NCI-H1436 treated with DMSO at 0.1 percent for 48 hours (cell line): ENCODE results near the gene CPNE4.
A peak's percentile ranks its signal among the peaks of the same experiment; 100 is the strongest.

Experiments
- DNase-seq: peaks from one replicate; lab custom pipeline; 2025; lab: John Stamatoyannopoulos, UW

CPNE4 gene

DNA sequence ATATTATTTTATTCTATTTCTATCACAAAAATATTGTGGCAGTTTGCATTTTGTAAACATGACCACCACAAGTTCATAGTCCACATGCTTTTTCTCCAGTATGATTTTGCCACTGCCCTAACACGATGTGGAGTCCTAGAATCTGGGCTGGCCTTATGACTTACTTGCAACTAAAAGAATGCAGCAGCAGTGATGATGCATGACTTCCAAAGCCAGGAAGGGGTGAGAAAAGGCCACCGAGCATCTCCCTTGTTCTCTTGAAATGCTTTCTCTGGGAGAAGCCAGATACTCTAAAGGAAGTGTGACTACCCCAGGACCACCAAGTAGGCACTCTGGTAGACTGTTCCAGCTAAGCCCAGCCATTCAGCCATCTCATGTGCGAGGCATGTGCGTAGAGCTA lies 340.4 kb downstream of the CPNE4 start:
- no peak for DNase-seq

- DNase-seq = no peak
These were observed 342.5 kb downstream of the CPNE4 start for GRCh38 chr3:131692356-131692755.

DNA sequence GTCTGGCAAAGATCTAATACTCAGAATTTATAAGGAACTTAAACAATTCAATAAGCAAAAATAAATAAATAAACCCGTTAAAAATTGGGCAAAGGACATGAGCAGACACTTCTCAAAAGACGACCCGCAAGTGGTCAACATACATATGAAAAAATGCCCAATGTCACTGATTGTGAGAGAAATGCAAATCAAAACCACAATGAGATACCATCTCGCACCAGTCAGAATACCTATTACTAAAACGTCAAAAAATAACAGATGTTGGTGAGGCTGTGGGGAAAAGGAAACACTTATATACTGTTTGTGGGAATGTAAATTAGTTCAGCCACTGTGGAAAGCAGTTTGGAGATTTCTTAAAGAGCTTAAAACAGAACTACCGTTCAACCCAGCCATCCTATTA lies 344.0 kb downstream of the CPNE4 start:
- DNase-seq = no peak

DNA sequence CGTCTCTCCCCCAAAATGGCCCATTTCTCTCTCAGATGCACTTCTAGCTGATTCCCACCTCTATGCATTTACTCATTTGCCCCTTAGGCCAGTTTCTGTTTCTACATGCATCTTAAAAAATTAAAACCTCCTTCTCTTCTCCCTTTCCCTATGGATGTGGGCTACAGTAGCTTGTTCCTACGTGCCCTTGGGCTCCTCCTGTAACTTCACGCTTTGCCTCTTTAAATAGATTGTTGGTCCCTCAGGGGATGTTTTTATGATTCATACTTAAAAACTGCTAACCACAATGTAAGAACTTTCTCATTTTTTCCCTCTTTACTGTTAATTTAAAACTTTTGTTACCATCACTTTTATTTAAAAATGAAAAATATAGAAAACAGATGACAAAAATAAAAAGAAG lies 346.4 kb downstream of the CPNE4 start:
- DNase-seq = no peak

GRCh38 chr3:131669600-131669999 lies 365.2 kb downstream of the CPNE4 start:
- DNase-seq = no peak

GRCh38 chr3:131658771-131659170 lies 376.0 kb downstream of the CPNE4 start:
- no peak for DNase-seq

DNA sequence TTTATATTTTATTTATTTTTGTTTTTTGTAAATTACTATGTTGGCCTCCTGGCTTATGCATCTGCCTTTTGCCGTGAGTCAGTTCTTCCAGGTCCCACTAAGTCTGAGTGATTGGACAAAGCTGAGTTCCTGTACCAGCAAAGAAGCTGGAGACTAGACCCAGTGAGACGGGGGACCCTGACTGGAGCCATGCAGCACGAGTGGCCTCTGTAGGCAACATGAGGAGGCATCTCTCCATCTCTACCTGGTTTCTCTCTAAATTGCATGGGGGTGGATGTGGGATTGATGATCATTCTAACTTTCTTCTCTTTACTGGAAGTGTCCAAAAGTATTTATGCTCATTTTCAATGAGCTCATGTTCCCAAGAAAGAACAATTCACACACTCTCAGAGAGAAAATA lies 376.7 kb downstream of the CPNE4 start:
- no peak for DNase-seq

DNA sequence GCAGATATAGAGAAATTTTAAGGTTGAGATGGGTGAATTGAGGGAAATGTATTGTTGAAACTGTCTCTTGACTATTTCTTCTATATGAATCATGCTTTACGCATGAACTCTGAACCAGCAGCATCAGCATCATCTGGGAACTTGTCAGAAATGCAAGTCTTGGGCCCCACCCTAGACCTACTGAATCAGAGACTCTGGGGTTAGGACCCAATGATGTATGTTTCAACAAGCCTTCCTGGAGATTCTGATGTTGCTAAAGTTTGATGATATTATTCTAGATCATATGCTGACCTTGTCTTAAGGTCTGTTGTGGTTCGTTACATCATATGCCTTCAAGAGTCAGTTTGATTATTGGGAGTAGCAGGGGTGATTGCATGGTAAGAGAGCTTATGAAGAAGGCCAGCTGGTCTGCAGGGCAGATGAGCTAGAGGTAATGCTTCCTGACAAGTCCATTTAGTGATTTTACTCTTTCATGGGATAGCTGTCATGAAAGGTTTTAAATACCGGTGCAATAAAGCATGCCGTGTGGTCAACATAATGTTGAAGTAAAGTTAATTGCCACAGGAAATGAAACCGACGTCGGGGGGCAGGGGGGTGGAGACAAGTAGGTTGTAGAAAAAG lies 379.6 kb downstream of the CPNE4 start:
- no peak for DNase-seq

- DNase-seq = no peak
These were observed 389.2 kb downstream of the CPNE4 start for GRCh38 chr3:131645638-131646037.

- no peak for DNase-seq
These were observed 398.5 kb downstream of the CPNE4 start for GRCh38 chr3:131636266-131636775.

DNA sequence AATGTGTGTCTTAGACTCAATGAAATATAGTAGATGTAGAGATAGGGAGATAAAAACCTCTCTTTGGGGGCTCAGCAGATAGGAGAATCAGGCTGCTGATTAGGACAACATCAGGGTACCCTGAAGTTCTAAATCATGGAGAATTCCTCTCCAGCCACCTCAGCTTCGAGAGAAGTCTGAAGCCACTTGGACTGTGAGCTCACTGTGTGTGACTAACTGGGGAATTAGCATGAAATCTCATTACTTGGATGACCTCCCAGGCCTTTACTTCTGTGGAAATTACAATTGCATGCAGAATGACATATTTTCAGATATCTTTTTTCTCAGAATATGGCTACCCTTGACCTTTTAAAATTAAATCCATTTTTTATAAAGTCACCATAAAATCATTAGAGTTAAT lies 404.0 kb downstream of the CPNE4 start:
- no peak for DNase-seq

DNA sequence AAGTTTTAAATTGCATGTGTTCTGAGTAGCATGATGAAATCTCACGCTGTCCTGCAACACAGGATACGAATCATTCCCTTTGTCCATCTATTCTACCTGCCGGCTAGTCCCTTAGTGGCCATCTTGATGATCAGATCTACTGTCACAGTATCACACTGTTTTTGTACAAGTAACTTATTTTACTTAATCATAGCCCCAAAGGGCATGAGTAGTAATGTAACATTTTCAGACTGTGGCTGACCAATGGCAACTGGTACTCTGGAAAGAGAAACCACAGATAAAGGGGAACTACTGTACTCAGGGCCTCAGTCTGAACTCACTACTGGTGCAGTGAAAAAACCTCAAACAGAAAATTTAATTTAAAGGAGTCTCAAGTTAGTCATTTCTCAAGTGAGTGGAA lies 404.7 kb downstream of the CPNE4 start:
- no peak for DNase-seq

DNA sequence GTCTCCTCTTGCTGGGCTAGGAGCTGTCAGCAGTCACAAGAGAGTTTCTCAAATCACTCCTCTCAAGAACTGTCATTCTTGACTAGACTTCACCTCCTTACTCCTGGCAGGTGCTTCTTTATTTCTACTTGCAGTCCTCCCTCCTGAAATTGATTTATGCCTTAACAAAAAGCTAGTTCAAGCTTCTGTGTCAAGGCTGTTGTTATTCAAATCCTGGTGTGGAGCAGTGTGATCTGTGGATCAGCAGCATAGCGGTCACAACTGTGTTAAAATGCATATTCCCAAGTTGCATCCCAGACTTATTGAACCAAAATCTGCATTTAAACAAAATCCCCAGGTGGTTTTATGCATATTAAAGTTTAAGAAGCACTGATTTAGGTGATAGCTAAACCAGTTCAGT lies 411.4 kb downstream of the CPNE4 start:
- DNase-seq = no peak

DNA sequence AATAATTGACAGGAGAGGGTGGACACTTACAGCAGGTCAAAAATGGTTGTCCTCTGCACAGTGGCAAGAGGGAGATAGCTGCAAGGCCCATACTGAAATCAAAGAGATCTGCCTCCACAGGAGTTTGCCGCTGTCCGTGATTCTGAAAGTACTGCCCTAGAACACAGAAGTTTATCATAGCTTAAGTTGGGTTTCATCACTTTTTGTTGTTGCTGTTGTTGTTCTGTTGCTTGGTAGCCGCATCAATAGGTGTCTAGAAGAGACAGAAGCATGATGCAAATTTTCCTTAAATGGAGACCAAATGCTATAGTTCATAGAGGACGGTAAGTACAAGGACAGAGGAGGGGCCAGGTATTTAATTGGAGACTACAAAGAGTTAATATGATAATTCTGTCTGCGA lies 412.1 kb downstream of the CPNE4 start:
- DNase-seq = no peak

GRCh38 chr3:131620977-131621376 lies 413.8 kb downstream of the CPNE4 start:
- no peak for DNase-seq

GRCh38 chr3:131619821-131620220 lies 415.0 kb downstream of the CPNE4 start:
- DNase-seq = peak; percentile 93

DNA sequence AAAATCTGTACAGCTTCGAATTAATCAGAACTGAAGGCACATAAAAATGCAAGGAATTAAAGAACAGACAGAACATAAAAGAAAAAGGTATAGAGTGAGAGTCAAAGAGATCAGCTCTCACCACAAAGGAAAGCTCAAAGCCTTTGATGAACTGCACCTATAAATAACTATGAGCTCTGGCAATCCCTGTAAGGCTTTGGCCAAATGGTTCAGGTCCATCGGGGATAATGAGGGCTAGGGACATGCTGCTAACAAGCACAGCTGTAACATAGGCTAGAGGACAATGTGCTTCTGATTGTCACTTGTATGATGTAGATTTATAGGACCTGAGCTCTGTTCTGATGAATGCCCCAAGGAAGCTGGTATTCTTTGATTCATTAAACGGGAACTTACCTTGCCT lies 418.1 kb downstream of the CPNE4 start:
- DNase-seq = no peak

- DNase-seq = no peak
These were observed 422.1 kb downstream of the CPNE4 start for GRCh38 chr3:131612745-131613144.

GRCh38 chr3:131610174-131610573 lies 424.6 kb downstream of the CPNE4 start:
- no peak for DNase-seq

DNA sequence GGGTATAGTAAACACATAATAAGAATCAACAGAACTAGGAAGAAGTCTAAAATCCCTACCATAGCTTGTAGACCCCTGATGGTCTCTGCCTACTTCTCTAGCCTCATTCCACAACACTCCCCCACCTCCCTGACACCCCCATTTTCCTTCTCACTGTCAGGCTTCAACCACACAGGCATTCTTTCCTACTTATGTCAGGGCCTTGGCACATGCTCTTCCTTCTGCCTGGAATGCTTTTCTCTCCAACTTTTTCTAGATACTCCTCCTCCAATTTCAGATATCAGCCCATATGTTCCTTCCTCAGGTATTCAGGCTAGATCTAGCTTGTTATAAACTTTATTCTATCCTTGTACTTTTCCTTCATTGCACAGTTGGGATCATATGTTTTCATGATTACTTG lies 426.1 kb downstream of the CPNE4 start:
- DNase-seq = no peak

GRCh38 chr3:131608296-131608695 lies 426.5 kb downstream of the CPNE4 start:
- no peak for DNase-seq

DNA sequence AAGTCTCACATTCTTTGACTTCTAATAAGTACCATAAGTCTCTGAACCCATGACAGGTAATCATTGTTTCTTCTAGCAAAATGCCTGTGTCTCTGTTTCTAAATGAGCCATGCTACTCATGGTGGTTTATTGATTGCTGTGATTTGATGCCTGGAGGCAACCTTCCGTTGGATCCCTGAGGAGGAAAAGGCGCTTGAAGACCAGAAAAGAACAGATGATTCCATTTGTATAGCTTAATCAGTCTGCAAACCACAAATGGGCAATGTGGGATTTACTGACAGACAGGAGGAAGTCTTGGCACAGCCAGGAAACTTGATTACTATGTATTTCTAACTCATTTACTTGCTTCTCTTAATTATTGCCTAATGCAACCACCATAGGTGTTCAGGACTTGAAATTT lies 428.9 kb downstream of the CPNE4 start:
- no peak for DNase-seq

DNA sequence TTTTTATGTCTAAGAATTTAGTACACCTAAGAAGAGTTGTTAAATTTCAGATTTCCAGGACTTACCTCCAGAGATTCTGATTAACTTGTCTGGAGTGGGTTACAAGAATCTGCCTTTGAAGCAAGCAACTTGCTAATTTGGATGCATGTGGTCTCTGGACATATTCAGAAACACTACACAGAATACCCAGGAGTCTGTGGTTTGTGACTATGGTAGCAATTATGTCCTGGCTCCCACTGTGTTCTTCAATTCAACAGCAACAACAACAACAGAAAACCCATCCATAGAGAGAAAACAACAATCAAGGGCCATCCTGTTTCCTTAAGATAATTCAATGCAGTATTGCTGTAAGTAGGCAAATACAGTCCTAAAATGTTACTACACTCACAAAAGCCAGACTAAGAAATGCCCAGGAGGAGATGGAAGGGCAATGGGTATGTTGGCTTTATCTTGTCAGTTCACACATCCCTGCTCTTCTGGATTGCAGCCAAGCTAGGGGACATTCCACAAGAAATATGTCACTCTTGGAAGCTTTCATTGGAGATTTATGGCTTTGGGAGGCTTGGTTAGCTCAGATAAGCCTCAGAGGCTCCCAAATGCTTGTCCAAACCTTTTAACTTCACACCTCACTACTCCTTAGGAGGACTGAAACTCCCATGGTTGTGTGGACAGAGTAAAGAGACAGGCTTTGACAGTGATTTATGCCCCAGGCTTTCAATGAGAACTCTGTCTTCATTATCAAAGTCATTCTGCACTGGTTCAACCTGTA lies 432.6 kb downstream of the CPNE4 start:
- DNase-seq = no peak

DNA sequence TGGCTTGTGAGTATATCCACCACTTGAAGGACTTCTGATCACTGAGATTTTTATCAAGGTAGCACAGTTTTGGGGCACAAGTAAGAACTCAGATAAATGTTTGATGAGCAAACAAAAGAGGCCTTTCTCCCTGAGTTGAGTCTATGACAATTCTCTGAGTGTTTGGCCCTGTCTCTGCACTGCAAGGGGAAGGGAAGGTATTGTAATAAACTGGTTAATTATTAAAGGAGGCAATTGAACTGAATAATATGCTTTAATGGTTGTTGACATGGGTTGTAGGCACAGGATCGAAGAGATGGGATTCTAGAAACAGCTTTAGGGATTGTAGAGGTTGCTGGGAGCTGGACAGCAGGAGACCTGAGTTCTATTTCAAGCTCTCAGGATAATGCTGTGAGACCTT lies 437.0 kb downstream of the CPNE4 start:
- no peak for DNase-seq
